Dendritic cell treated with granulocyte-macrophage colony-stimulating factor and Interleukin-4, amounts not matched to agents 40 ng/mL and 50 ng/mL, for 4 days (primary cell): ENCODE measurements around the gene MDH1B.

ENCODE experiments used
- H3K27ac Mint-ChIP-seq: one replicate; pipeline ENCODE4 v1.8.0; 2022; ENCODE audit warnings: mild to moderate bottlenecking, mixed read lengths
- H3K27me3 Mint-ChIP-seq: one replicate; pipeline ENCODE4 v1.8.0; 2022; ENCODE audit warnings: mild to moderate bottlenecking, mixed read lengths
- H3K36me3 Mint-ChIP-seq: one replicate; pipeline ENCODE4 v1.8.0; 2022; ENCODE audit warnings: low read depth, mixed read lengths
- H3K4me1 Mint-ChIP-seq: one replicate; pipeline ENCODE4 v1.8.0; 2022; ENCODE audit warnings: low read depth, mixed read lengths
- H3K4me3 Mint-ChIP-seq: one replicate; pipeline ENCODE4 v1.8.0; 2022; ENCODE audit warnings: mild to moderate bottlenecking, moderate library complexity, mixed read lengths
- H3K9me3 Mint-ChIP-seq: one replicate; pipeline ENCODE4 v1.8.0; 2022; ENCODE audit warnings: mixed read lengths
- intact Hi-C: fragments of 100-400 bp; cut with micrococcal nuclease; formaldehyde crosslinking; loops from one replicate; pipeline ENCODE4 v1.15.0; 2022

Gene MDH1B

GRCh38 chr2:206693399-206694137 is 71.6 kb downstream of the MDH1B start:
- Mint-ChIP-seq H3K4me3 (no peak overlapping the region), H3K27me3 (peaks cover 2% of the 10 kb centered on the region), H3K27ac (no peak overlapping the region), H3K4me1 (no peaks in the 10 kb centered on the region), H3K9me3 (no peaks in the 10 kb centered on the region), H3K36me3 (no peaks in the 10 kb centered on the region)
- intact Hi-C loops: loop anchor here (1.0 to 5.0 kb wide), 3 partner anchors 88 to 784 kb away; no protein-coding TSS in a partner anchor

- no peak overlapping the region for H3K4me3 Mint-ChIP-seq
- intact Hi-C loops: loop anchor here (1.0 to 5.0 kb wide), 3 partner anchors 88 to 784 kb away; no protein-coding TSS in a partner anchor
- no peak overlapping the region for H3K27ac Mint-ChIP-seq
- H3K4me1 Mint-ChIP-seq: no peaks in the 10 kb centered on the region
- H3K36me3 Mint-ChIP-seq: no peaks in the 10 kb centered on the region
- no peaks in the 10 kb centered on the region for H3K9me3 Mint-ChIP-seq
- no peaks in the 10 kb centered on the region for H3K27me3 Mint-ChIP-seq
Measured at GRCh38 chr2:206692971-206693370, 72.2 kb downstream of the MDH1B start.

DNA sequence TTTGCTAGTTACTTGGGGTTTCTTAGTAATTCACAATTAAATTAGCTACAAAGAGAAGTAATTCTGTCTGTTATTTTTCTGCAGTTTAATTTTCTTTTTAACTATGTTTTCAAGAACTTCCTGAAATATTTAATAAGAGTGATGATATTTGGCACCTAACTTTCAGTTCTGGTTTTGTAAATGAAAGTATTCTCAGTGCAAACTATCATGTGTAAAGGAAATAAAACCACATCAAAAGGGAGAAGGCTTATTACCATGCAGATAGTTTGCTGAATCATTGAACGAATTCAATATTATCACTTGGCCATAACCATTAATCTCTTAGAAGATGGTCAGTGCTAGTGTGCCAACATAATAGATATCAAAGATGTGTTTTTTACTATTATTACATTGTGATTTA is 76.1 kb downstream of the MDH1B start:
- Mint-ChIP-seq H3K9me3 (no peaks in the 10 kb centered on the region), H3K4me3 (no peak overlapping the region), H3K36me3 (no peaks in the 10 kb centered on the region), H3K27ac (no peak overlapping the region), H3K4me1 (no peaks in the 10 kb centered on the region), H3K27me3 (no peaks in the 10 kb centered on the region)
- intact Hi-C loops: no loop called here

DNA sequence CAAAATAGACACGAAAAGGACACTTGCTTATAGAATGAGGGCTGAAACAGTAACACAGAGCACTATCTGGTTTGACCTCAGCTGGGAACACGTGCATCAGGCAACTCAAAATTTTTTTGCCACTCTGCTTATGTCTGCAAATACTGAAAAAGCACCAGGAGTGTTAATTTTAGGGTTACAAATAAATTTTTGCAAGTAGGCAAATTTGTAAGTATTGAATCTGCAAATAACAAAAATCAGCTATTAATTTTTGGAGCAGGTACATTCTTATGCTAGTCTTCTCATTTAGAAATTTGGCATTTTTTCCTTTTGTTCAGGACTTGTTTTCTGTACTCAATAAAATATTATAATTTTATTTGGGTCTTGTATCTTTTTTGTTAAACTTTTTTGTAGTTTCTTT is 76.7 kb downstream of the MDH1B start:
- H3K4me1 Mint-ChIP-seq: no peaks in the 10 kb centered on the region
- intact Hi-C loops: no loop called here
- no peaks in the 10 kb centered on the region for H3K36me3 Mint-ChIP-seq
- H3K4me3 Mint-ChIP-seq: no peak overlapping the region
- no peaks in the 10 kb centered on the region for H3K9me3 Mint-ChIP-seq
- H3K27ac Mint-ChIP-seq: no peak overlapping the region
- no peaks in the 10 kb centered on the region for H3K27me3 Mint-ChIP-seq
